T1000 (cell line): ENCODE data around the gene ACHE.
A peak's percentile ranks its signal among the peaks of the same experiment; 100 is the strongest.

ENCODE experiments used
- DNase-seq: peaks from one replicate; lab custom pipeline; 2025; ENCODE audit warnings: mixed read lengths; lab: John Stamatoyannopoulos, UW

Gene ACHE

DNA sequence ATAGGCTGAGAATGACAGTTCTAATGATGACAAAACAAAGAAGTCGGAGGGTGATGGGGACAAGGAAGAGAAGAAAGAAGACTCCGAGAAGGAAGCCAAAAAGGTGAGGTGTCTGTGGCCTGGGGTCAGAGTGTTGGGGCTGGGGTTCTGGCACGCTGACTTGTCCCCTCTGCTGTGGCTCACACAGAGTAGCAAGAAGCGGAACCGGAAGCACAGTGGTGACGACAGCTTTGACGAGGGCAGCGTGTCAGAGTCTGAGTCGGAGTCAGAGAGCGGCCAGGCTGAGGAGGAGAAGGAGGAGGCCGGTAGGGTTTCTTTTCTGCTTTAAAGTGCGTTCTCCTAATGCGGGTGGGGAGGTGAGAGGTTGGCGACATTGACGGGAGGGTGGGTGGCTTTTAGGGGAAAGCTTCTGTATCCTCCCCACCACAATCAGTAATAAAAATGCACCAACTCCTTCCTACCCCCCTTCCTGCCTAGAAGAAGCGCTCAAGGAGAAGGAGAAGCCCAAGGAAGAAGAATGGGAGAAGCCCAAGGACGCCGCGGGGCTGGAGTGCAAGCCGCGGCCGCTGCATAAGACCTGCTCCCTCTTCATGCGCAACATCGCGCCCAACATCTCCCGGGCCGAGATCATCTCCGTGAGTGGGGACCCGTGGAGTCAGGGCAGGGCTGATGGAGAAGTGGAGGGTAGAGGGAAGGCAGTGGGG lies 10.8 kb downstream of the ACHE start:
- no peak for DNase-seq

DNA sequence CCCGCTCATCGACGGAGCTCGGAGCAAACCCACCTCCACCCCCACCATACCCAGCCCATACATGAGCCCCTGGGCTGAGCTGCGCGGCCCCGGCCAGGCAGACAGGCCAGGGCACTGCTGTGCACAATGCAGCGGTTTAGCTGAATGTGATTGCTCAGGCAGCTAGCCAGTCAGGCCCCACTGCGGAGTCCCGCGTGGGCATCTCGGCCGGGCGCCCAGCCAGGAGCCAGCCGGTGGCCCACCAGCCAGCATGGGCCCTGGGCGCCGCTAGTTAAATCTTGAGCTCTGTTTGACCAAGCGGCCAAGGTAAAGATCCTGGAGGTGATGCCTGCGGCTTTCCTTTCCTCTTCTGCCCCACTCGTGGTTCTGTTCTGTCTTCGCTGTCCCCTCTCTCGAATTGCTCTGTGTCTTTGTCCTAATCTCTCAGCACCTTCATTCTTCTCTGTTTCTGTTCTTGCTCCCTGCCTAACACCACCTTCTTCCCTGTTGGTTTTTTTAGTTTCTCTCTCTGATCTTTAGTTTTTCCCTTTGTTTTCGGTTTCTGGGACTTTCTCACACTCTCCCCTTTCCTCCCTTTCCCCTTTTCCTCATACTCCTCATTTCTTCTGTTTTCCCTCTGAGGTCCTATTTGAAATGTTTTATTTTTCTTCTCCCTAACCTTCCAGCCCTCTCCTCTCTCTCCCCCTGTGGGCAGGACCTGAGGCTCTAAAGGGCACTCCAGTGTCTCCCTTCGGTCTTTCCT lies 12.7 kb downstream of the ACHE start:
- no peak for DNase-seq

DNA sequence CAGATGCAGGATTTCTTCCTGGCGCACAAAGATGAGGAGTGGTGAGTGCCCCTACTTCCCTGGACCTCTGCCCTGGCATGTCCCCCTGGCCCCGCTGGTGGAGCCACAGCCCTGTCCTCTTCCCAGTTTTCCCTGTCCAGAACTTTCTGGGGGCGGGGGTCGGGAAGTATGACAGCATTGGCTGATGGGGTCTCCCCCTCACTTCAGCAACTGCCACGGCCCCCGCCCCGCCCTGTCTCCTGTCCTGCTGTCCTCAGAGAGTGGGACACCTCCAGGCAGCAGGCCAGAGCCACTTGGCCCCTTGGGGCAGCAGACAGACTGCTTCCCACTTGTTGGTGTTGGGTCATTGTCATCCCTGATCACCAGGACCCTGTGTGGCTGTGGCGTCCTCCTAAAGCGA lies 13.5 kb downstream of the ACHE start:
- no peak for DNase-seq

- no peak for DNase-seq
Observed at GRCh38 chr7:100881136-100881535, 14.6 kb downstream of the ACHE start.

DNA sequence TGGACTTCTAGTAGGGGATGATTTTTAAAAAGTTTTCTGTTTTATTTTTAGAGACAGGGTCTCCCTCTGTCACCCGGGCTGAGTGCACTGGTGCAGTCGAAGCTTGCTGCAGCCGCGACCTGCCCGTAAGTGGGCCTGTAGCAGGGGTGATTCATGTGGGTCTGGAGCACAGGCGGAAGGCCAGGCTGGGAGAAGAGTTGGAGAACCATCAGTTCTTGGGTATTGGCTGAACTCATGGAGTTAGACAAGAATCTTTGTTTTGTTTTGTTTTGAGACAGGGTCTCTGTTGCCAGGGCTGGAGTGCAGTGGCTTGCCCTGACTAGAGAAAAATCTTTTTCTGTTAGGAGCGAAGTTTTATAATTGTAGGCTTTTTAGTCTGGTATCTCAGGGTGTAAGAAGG lies 15.0 kb downstream of the ACHE start:
- DNase-seq, result no peak

DNA sequence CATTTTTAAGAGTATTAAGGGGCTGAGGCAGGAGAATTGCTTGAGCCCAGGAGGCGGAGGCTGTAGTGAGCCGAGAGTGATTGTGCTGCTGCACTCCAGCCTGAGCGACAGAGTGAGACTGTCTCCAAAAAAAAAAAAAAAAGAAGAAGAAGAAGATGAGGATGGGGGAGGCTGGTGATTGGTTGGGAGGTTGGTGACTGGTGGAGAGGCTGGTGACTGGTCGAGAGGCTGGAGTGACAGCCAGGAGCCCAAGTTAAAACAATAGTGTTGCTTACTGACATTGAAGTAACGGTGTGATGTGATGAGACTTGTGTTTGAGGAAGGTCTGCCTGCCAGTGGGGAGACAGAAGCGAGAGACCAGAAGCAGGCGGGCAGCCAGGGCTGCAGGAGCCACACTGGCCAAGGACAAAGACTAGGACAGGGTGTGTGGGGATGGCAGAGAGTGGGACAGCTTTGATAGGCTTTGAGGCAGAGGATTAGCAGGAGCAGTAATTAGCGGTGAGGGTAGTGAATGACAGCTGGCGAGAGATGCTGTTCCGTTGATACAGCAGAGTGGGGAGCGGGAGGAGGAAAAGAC lies 15.9 kb downstream of the ACHE start:
- DNase-seq, result no peak

DNA sequence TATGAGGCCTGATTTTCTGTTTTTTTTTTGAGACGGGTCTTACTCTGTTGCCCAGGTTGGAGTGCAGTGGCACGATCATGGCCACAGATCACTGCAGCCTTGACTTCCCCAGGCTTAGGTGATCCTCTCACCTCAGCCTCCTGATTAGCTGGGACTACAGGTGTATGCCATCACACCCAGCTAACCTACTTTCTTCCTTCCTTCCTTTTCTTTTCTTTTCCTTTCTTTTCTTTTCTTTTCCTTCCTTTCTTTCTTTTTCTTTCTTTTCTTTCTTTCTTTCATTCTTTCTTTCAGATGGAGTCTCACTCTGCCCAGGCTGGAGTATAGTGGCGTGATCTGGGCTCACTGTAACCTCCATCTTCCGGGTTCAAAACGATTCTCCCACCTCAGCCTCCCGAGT lies 17.0 kb downstream of the ACHE start:
- no peak for DNase-seq

DNA sequence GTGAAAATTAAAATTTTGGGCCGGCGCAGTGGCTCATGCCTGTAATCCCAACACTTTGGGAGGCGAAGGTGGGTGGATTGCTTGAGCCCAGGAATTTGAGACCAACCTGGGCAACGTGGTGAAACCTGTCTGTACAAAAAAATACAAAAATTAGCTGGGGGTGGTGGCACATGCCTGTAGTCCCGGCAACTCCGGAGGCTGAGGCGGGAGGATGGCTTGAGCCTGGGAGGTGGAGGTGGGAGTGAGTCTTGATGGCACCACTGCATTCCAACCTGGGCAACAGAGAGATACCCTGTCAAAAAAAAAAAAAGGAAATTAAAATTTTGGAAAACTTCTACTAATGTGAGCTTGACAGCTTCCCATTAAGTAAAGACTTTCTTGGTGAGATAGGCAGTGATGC lies 17.7 kb downstream of the ACHE start:
- no peak for DNase-seq

- DNase-seq, result no peak
Observed at GRCh38 chr7:100875356-100875751, 20.3 kb downstream of the ACHE start.

- DNase-seq, result peak; percentile 88
Observed at GRCh38 chr7:100874577-100875355, 20.9 kb downstream of the ACHE start, which contains the start of gene SRRT. Gene SRRT (plus strand): TSS chr7:100875103. CDS start chr7:100875591, 488 bp downstream.

- DNase-seq, result no peak
Observed at GRCh38 chr7:100874300-100874576, 21.4 kb downstream of the ACHE start.

DNA sequence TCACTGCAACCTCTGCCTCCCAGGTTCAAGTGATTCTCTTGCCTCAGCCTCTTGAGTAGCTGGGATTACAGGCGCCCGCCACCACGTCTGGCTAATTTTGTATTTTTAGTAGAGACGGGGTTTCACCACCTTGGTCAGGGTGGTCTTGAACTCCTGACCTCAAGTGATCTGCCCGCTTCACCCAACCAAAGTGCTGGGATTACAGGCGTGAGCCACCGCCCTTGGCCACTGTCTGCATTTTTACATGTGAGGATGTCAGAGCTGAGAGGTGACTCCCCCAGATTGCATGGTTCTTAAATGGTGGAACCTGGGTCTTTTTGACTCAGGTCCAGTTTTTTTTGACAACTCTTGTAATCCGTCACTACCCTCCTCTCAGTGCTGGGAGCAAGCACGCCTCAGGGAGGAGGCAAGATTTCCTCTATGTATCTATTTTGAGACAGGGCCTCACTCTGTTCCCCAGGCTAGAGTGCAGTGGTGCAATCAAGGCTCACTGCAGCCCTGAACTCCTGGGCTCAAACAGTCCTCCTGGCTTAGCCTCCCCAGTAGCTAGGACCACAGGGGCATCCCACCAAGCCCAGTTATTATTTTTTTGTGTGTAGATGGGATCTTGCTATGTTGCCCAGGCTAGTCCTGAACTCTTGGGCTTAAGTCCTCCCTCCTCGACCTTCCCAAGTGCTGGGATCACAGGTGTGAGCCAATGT lies 21.9 kb downstream of the ACHE start:
- no peak for DNase-seq

DNA sequence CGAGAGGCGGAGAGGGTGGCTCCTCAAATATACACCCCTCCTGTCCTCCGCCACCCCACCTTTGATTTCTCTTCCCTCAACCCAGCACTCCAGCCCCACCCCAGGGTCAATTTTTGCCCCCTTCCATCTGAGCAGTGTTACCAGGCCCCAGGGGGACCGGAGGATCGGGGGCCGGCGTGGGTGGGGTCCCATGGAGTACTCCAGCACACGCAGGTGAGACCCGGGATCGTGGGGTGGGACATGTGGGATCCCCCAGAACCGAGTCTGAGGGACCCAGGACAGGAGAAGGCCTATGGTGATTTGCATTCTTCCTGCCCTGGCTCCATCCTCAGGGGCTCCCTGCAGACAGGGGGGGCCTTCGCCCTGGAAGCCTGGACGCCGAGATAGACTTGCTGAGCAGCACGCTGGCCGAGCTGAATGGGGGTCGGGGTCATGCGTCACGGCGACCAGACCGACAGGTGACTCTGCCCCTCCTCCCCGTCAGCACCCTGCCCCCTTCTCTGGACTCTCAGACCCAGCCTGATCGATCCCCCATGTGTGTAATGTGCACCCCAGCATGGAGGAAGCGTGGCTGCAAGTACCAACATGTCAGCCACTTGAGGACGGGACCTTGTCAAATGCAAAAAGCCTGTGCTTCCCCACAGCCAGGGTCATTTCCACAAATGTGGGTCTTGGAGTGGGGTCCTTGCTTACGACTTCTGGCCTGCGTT lies 27.8 kb downstream of the ACHE start:
- no peak for DNase-seq

DNA sequence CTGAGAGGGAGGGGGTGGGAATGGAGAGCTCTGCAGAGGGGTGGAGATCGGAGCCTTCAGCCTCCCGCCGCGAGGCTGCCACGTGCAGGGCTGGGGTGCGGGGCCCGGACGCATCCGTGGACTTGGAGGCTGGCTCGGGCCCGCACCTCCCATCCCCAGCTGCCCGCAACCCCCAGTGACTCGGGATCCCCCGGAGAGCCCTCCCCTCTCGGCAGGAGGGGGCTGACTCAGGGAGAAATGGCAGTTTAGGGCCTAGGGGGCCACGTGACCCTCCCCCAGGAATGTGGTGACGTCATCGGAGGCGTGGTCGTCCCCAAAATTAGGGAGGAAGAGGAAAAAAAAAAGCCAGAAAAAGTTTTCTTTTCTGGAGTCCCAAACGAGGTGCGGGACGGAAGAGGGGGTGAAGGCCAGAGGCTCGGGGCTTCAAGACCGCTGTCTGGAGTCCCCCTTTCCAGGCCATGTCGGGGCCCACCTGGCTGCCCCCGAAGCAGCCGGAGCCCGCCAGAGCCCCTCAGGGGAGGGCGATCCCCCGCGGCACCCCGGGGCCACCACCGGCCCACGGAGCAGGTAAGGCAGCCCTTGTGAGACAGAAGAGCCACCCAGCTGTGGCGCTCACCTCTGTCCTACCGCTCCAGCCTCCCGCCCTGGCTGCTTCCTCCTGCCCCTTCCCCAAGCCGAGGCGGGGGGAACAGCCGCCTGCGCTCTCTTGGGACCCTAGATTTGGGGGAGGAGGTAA lies 28.5 kb downstream of the ACHE start, which contains the start of gene TRIP6:
Gene TRIP6, plus strand, starts transcription at position 348 of the 736 bp plus-strand sequence. Its CDS starts 111 bp downstream, at position 459.
- peak; percentile 57 for DNase-seq

- DNase-seq, result no peak
Observed at GRCh38 chr7:100866729-100867039, 29.0 kb downstream of the ACHE start.

DNA sequence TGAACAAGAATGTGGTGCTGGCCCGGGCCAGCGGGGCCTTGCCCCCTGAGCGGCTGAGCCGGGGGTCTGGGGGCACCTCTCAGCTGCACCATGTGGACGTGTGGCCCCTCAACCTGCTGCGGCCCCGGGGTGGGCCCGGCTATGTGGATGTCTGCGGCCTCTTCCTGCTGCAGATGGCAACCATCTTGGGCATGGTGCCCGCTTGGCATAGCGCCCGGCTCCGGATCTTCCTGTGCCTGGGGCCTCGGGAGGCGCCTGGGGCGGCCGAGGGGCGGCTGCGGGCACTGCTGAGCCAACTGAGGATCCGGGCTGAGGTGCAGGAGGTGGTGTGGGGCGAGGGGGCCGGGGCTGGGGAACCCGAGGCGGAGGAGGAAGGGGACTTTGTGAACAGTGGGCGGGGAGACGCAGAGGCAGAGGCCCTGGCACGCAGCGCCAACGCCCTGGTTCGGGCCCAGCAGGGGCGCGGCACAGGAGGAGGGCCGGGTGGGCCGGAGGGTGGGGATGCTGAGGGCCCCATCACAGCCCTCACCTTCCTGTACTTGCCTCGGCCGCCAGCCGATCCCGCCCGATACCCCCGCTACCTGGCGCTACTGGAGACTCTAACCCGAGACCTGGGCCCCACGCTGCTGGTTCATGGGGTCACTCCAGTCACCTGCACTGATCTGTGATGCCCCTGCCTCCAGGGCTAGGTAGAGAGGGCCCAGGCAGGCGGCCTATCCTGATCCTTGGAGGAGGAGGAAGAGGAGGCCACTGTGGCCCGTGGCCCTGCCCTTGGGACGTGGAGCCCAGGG lies 29.6 kb downstream of the ACHE start:
- DNase-seq, result no peak

GRCh38 chr7:100865372-100865911 lies 30.2 kb downstream of the ACHE start:
- DNase-seq, result no peak

- no peak for DNase-seq
Observed at GRCh38 chr7:100864263-100864845, 31.3 kb downstream of the ACHE start.

- no peak for DNase-seq
Observed at GRCh38 chr7:100863406-100863950, 32.2 kb downstream of the ACHE start.
